ENCODE data around the gene PRPS1. TPM values are rescaled to one million over a fixed set of nuclear protein-coding genes. Genes with fewer than 3 reads are reported as not detected.
"Not testable (repeated sequence)": the region's sequence is repeated elsewhere in the genome, so short reads cannot be mapped to it uniquely, and the experiment has no call there.

PRPS1 gene
- total RNA-seq, 1 donor from 2014 or later, result 24.1 TPM

GRCh38 chrX:107628662-107629539 is 591 bp downstream of the PRPS1 start:
- ATAC-seq, result peak; percentile 54
- intact Hi-C loops (cut with DNase I), result no loop called here
- DNase-seq (ENCODE audit: missing footprints), result no peak

- intact Hi-C loops (cut with DNase I), result no loop called here
- no peak for ATAC-seq
These were observed 1.2 kb downstream of the PRPS1 start for GRCh38 chrX:107629540-107629909.

GRCh38 chrX:107630031-107630689 is 1.9 kb downstream of the PRPS1 start:
- no peak for DNase-seq (ENCODE audit: missing footprints)
- intact Hi-C loops (cut with DNase I), result no loop called here

More at GRCh38 chrX:107629540-107629909, 1.2 kb downstream of the PRPS1 start:
- DNase-seq (ENCODE audit: missing footprints), result no peak

GRCh38 chrX:107632346-107632745 is 4.0 kb downstream of the PRPS1 start:
- ATAC-seq (no peak), DNase-seq (ENCODE audit: missing footprints) (no peak)
- intact Hi-C loops (cut with DNase I), result no loop called here

More at GRCh38 chrX:107630031-107630689, 1.9 kb downstream of the PRPS1 start:
- ATAC-seq, result no peak

- ATAC-seq, result no peak
- intact Hi-C loops (cut with DNase I), result no loop called here
- DNase-seq (ENCODE audit: missing footprints), result no peak
These were observed 18.4 kb downstream of the PRPS1 start for GRCh38 chrX:107646735-107647134.

- ATAC-seq (no peak), DNase-seq (ENCODE audit: missing footprints) (no peak)
- intact Hi-C loops (cut with DNase I), result no loop called here
These were observed 20.0 kb downstream of the PRPS1 start for GRCh38 chrX:107648332-107648731.

- ATAC-seq (no peak), DNase-seq (ENCODE audit: missing footprints) (no peak)
- intact Hi-C loops (cut with DNase I), result no loop called here
These were observed 26.2 kb downstream of the PRPS1 start for GRCh38 chrX:107654566-107654871.

GRCh38 chrX:107654872-107655761 is 26.8 kb downstream of the PRPS1 start:
- peak; percentile 79 for DNase-seq (ENCODE audit: missing footprints)
- peak; percentile 88 for ATAC-seq

GRCh38 chrX:107656978-107657377 is 28.7 kb downstream of the PRPS1 start:
- no peak for DNase-seq (ENCODE audit: missing footprints)
- no peak for ATAC-seq
- intact Hi-C loops (cut with DNase I), result no loop called here

More at GRCh38 chrX:107654872-107655761, 26.8 kb downstream of the PRPS1 start:
- intact Hi-C loops (cut with DNase I), result no loop called here

GRCh38 chrX:107658660-107659059 is 30.4 kb downstream of the PRPS1 start:
- intact Hi-C loops (cut with DNase I), result loop anchor here (1.0 to 2.0 kb wide), 2 partner anchors 119 to 236 kb away; partner anchors contain the start of gene NCBP2L
- DNase-seq (ENCODE audit: missing footprints), result no peak
- ATAC-seq, result no peak

GRCh38 chrX:107659286-107659685 is 31.0 kb downstream of the PRPS1 start:
- intact Hi-C loops (cut with DNase I), result loop anchor here (1.0 to 2.0 kb wide), 2 partner anchors 118 to 236 kb away; partner anchors contain the start of gene NCBP2L
- ATAC-seq (no peak), DNase-seq (ENCODE audit: missing footprints) (no peak)

GRCh38 chrX:107659768-107660167 is 31.5 kb downstream of the PRPS1 start:
- intact Hi-C loops (cut with DNase I), result loop anchor here (1.0 to 2.0 kb wide), 2 partner anchors 118 to 235 kb away; partner anchors contain the start of gene NCBP2L
- ATAC-seq, result peak; percentile 38
- no peak for DNase-seq (ENCODE audit: missing footprints)

GRCh38 chrX:107662145-107662544 is 33.8 kb downstream of the PRPS1 start:
- DNase-seq (ENCODE audit: missing footprints), result no peak
- intact Hi-C loops (cut with DNase I), result no loop called here
- ATAC-seq, result no peak

- DNase-seq (ENCODE audit: missing footprints) (no peak), ATAC-seq (no peak)
- intact Hi-C loops (cut with DNase I), result no loop called here
These were observed 34.5 kb downstream of the PRPS1 start for GRCh38 chrX:107662824-107663223.

- ATAC-seq (no peak), DNase-seq (ENCODE audit: missing footprints) (no peak)
- intact Hi-C loops (cut with DNase I), result no loop called here
These were observed 38.6 kb downstream of the PRPS1 start for GRCh38 chrX:107666931-107667330.

- intact Hi-C loops (cut with DNase I), result no loop called here
- ATAC-seq (no peak), DNase-seq (ENCODE audit: missing footprints) (no peak)
These were observed 39.1 kb downstream of the PRPS1 start for GRCh38 chrX:107667426-107667825.

GRCh38 chrX:107668710-107669109 is 40.4 kb downstream of the PRPS1 start:
- DNase-seq (ENCODE audit: missing footprints); ATAC-seq; intact Hi-C loops (cut with DNase I): not testable (repeated sequence)

- DNase-seq (ENCODE audit: missing footprints), result no peak
- intact Hi-C loops (cut with DNase I), result no loop called here
- ATAC-seq, result no peak
These were observed 41.0 kb downstream of the PRPS1 start for GRCh38 chrX:107669261-107669660.
